Subcutaneous adipose tissue (tissue), 4 donors: Measurements from ENCODE around the gene HIVEP3. TPM values are rescaled to one million over a fixed set of nuclear protein-coding genes. Genes with fewer than 3 reads are reported as not detected.

Experiments used
- CTCF ChIP-seq: fragments of 450-650 bp; IDR thresholded peaks from one replicate; pipeline ENCODE4 v1.5.1; 2016; ENCODE audit warnings: low read depth, mild to moderate bottlenecking, control low read depth, antibody characterized with exemption, moderate library complexity
- total RNA-seq, 4 donors: library from RNA; depleted of rRNA; stranded (reverse); fragments of >200 nt; gene quantifications; one replicate each; pipeline ENCODE4 v1.1.0, GENCODE V29; 2016

The HIVEP3 gene
- total RNA-seq, 4 donors from 2014 or later: 2.4 to 9.6 (median 5.0) TPM

DNA sequence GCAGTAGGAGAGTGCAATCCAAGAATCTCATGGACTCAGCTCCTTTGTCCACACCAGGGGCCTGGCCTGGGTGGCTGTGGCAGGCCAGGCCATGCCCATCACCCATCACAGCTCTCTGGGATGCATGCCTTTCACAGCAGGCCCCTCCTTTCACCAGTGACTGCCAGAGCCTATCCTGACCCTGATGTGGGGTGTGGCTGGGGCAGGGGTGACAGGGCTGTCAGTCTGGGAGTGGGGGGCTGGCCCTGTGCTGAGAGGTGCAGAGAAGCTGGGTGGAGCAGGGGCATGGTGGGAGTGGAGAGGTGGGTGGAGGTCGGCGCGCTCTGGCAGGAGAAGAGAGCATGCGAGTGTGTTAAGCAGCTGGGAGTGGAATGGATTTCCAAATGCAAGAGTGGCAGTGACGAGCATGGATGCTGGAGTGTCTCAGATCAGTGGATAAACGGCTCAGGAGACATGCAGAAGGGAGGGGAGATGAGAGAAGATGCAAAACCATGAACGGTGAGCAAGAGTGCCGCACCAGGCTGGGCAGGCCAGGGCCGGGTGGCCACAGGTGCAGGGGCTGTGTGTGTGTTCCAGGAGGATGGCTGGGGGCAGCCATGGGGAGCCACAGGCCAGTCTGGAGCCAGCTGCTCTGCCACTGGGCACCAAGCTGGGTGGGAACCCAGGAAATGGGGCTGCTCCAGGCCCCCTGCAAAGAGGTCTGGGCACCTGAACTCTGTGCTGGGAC lies 394.6 kb downstream of the HIVEP3 start:
- TF ChIP-seq CTCF: no peak

DNA sequence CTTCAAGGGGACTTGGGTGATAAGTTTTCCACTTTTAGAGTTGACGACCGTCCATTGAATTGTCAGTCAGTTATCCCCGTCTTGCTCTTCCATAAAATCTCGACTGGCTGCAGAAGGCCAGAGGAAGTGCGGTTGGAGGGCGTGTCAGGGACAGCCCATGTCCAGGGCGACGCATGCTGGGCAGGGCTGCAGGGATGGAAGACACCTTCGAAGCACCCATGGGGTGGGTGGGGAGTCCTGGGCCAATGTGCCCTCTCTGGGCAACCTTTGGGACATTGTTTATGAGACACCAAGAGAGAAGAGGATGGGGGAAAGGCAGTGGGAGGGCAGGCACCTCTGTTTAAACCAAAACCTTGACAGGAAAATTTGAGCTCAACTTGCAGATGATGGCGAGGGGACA lies 395.7 kb downstream of the HIVEP3 start:
- TF ChIP-seq CTCF: no peak

- no peak for TF ChIP-seq CTCF
Observed at GRCh38 chr1:41521766-41522165, 397.0 kb downstream of the HIVEP3 start.

DNA sequence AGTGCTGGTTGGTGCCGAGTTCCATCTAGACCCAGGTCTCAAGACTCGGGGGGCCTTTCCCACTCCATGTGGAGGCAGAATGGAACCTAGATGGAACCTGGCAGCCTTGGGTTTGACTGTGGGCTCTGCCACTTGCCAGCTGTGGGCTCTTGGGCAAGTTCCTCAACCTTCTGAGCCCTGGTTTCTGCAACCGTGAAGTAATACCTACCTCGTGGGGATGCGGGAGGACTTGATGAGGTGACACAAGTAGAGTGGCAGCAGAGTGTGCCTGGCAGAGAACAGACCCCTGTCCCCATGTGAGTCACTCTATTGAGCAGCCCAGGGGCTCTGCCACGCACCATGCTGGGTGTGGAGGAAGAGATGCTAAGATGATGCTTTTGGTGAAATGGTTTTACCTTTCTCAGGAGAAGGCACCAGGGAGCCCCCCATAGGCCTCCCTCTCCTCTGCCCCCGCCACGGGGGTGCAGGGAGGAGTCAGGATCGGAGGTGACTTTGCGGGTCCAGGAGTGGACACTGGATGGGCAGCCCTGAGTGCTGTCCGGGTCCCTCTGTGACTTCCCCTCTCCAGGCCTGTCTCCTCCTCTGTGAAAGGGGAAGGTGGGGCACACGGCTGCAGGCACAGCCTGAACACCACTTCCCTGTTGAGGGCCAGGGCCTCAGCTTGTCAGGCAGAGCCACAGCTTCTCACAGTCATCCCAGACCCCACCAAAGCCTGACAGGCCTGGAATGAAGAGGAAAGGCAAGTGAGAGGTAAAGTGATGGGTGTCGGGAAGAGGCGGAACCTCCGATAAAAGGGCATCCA lies 397.6 kb downstream of the HIVEP3 start:
- TF ChIP-seq CTCF: no peak

GRCh38 chr1:41519667-41520066 lies 399.1 kb downstream of the HIVEP3 start:
- no peak for TF ChIP-seq CTCF

- TF ChIP-seq CTCF: no peak
Observed at GRCh38 chr1:41518471-41518870, 400.3 kb downstream of the HIVEP3 start.

DNA sequence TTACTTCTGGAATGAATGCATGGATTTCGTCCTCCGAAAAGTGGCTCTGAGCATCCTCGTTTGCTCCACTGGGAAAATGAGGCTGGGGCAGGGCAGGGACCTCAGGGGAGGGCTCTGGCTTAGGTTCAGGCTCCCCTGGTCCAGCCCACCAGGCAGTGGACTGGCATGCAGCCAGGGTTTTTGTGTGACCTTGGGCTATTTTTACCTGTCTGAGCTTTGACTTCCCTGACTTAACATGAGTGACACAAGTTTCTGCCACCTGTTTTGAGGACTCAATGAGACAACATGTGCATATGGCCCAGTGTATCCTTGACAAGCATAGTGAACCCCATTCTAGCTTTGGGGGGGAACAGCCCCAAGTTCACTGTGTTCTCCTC lies 401.7 kb downstream of the HIVEP3 start:
- TF ChIP-seq CTCF: no peak
